ENCODE measurements around the gene SCN1B. TPM values are rescaled to one million over a fixed set of nuclear protein-coding genes. Genes with fewer than 3 reads are reported as not detected.

SCN1B gene
- total and polyA plus RNA-seq, 2 of the 13 experiments (the other 11 are each of a cell fraction or from before 2014, with no cell fraction given) = 2.7 to 20.1 TPM

GRCh38 chr19:35040826-35041547 lies 10.7 kb downstream of the SCN1B start (continued):
- TF ChIP-seq TFDP1 (CRISPR knock-in tag; IDR thresholded peaks at IDR 0.05; ENCODE audit: borderline replicate concordance) (peak; percentile 85; the same call in 1 of the 2 replicates), NFAT5 (CRISPR knock-in tag; IDR thresholded peaks at IDR 0.05) (no peak), CHCHD3 (CRISPR knock-in tag; IDR thresholded peaks at IDR 0.05) (no peak), ZFP36 (IDR thresholded peaks at IDR 0.05; ENCODE audit: borderline replicate concordance, low read depth, low read length, partially characterized antibody) (no peak), ZFP82 (CRISPR knock-in tag; IDR thresholded peaks at IDR 0.05; ENCODE audit: borderline replicate concordance) (peak; percentile 97), SOX5 (CRISPR knock-in tag; IDR thresholded peaks at IDR 0.05; ENCODE audit: borderline replicate concordance) (peak; percentile 85), CENPX (CRISPR knock-in tag; IDR thresholded peaks at IDR 0.05) (no peak), ZNF615 (CRISPR knock-in tag; IDR thresholded peaks at IDR 0.05; ENCODE audit: borderline replicate concordance) (peak; percentile 62; the same call in 1 of the 2 replicates), ETV5 (CRISPR knock-in tag; IDR thresholded peaks at IDR 0.05; ENCODE audit: borderline replicate concordance) (peak; percentile 100), LRRFIP1 (CRISPR knock-in tag; conservative IDR thresholded peaks at IDR 0.05) (no peak), HNF1A (IDR thresholded peaks at IDR 0.05; ENCODE audit: low read depth) (peak; percentile 82), HNF1A (CRISPR knock-in tag; IDR thresholded peaks at IDR 0.05; ENCODE audit: borderline replicate concordance) (peak; percentile 94), E2F1 (CRISPR knock-in tag; IDR thresholded peaks at IDR 0.05) (peak; percentile 79), ZNF335 (CRISPR knock-in tag; IDR thresholded peaks at IDR 0.05) (no peak)
